KBM-7 (cell line): Measurements from ENCODE around the gene ZFP36L1.

Experiments
- DNase-seq: peaks from one replicate; pipeline ENCODE4 v3.0.0-alpha.2; 2015
- in situ Hi-C: fragments of 300-500 bp; cut with MboI; formaldehyde crosslinking; loops from 2 replicates; pipeline ENCODE4 v1.14.3; 2020; ENCODE audit warnings: low sequenced_read_pairs, low pct_unique_long_range_greater_than_20kb, mixed read lengths

ZFP36L1 gene

DNA sequence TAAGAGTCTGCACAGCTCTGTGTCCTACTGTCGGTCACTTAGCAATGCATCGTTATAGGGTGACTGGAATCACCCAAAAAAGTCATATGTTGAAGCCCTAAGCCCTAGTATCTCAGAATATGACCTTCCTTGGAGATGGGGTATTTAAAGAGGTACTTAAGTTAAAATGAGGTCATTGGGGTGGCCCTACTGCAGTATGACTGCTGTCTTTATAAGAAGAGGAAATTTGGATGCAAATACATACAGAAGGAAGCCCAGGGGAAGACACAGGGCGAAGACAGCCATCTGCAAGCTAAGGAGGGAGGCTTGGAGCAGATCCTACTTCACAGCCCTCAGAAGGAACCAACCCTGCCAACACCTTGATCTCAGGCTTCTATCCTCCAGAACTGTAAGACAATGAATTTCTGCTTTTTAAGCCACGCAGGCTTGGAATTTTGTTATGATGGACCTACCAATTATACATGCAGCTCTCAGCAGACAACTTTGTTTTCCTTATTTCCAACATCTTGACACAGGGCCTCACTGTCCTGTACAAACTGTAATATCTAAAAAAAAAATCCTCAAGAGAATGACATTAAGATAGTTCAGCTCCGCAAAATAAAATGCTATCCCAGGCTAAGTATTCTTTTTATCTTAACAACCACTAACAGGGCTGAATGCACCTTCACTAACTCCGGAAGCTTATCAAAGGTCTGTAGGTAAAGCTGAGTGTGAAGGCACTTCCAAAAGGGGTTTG, 40.4 kb downstream of the ZFP36L1 start:
- no peak for DNase-seq
- in situ Hi-C loops = no loop called here

DNA sequence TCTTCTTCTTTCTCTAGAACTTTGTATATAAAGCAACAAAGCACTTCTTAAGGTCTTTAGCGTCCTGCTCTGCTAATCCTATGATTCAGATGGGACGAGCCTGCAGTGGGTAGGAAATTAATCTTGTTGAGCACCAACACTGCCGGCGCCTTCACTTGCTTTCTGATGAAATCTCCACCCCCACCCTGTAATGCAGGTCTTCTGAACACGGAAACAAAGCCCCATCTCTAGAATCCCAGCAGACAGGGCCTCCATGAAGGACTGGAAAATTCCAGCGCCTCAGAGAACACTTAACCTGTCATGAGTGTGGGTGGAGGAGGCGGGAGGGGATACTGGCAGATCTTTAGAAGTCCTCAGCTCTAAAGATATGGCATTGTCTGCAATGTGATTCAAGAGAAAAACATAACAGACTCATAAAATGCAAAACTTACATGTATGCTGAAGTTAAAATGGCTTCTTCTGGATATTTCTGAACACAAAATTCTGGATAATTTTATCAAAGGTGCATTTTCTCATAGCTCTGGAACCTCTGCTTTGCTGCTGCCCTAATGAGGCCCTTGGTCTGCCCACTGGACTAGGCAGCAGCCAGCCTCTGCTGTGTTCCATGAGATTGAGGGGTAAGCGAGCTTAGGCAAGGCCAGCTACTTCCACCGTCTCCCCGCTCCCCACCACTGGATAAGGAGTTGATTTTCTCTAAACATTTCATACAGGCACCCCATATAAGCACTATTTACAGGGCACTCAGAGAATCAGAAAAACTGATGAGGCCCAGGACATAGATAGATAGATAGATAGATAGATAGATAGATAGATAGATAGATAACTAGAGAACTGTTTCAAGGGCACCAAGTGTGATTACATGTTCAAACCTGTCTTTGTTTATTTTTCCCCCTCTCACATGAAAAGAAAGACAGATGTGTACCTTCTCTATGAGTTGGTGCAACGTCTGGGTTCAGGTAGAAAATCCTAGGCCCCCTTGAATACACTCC, 43.1 kb downstream of the ZFP36L1 start:
- no peak for DNase-seq
- in situ Hi-C loops = no loop called here

DNA sequence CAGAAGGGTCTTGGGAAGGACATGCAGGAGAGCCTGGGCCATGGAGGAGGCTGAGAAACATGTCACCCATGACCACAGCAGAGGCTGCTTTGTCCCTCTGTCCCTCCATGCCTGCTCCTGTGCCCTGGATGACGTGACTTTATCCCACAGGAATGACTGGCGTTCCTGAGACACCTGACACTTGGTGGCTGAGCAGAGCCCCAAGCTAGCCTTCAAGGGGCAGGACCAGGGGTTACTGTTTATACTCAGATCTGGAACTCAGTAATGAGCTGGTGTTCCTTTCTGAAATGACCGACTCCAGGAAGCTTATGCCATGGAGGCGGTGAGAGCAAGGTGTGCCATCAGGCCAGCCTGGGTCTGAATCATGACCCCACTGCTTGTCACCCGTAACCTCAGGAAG, 44.2 kb downstream of the ZFP36L1 start:
- in situ Hi-C loops = no loop called here
- no peak for DNase-seq

DNA sequence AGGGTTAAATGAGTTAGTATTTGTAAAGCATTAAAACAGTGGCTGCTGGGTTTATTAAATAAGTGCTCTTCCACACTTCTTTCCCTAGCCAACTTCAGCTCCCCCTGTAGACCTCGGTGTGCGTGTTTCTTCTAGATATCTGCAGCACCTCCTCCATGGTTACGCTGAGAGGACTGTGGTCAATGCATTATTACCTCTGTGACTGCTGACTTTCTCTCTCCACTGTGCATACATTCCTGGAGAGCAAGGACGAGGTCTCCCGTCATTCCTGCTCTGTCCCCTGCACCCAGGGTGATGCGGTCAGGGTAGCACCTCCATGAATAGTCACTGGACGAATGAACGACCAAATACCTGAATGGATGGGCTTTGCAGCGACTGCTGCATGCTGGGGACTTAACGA, 44.6 kb downstream of the ZFP36L1 start:
- in situ Hi-C loops = no loop called here
- no peak for DNase-seq

DNA sequence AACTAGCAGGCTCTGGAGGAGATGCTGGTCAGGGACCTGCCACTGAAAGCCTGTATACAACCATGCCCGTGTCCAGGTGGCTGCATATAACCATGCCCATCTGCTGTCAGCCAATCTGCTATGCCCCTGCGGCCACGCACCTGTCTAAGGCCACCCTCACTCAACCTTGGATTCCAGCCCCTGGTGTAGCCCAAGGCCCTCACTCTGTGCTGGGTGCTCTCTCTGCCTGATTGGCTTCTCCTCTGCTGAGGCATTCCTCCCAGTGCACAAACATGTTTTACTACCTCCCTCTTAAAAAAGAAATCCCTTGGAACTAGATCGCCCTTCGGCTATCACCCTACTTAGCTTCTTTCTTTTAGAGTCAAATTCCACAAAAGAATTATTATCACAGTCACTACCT, 45.5 kb downstream of the ZFP36L1 start:
- in situ Hi-C loops = no loop called here
- no peak for DNase-seq

DNA sequence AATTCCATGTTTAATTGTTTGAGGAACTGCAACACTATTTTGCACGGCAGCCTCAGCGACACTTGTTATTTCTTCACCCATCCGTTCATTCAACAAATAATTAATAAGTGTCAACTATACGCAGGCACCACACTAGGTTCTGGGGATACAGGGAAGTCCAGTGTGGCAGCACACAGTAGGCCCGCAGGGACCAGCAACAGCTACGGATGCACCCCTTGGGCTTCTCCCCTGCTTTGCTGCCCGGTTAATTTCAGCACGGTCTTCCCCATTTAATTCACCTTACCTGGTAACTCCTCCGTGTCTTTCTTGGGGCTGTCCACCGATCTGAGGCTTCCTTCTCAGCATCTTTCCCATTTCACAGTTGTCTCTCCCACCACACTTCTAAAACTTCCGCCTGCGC, 48.3 kb downstream of the ZFP36L1 start:
- no peak for DNase-seq

DNA sequence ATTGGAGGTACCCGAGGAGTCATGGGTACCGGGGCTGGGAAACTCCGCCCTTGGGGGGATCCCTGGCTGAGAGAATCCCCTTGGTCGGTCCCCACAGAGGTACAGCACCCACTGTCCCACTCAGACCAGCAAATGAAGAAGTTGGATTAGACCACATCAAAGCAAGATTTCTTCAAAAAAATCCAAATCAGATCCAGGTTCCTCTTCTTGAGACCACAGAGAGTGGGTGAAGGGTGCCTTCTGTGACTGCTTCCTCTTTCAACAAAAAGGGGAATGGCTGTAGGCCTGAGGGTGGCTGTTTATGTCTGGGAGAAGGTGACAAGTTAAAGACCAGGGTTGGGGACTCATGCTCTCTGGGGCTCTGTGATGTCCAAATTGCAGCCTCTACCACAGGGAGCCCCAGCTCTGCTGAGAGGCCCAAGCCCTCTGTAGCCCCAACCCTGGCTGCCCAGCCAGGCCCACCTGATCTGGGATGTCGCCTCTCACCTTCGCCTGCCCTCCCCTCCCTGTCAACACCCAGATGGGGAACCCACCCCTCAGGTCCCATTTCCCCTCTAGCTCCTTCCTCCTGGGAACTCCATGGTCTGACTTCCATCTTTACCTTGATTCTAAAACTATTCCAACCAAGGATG, 50.9 kb downstream of the ZFP36L1 start:
- in situ Hi-C loops = no loop called here
- DNase-seq = peak; percentile 95

More for the DNA sequence above, 48.3 kb downstream of the ZFP36L1 start:
- in situ Hi-C loops = no loop called here

DNA sequence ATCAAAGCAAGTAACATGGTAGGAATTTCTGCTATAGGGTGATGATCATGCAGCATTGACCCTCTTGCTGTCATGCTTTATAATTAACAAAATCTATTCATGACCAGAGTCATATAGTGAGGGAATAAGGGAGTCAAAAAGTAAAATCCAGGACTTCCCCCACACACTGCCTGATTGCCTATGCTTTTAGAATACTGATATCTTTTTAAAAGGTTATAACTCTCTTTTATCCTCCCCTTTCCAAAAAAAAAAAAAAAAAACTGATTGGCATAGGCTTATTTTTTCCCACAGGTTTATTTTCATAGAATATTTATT, 51.4 kb downstream of the ZFP36L1 start:
- in situ Hi-C loops = no loop called here

DNA sequence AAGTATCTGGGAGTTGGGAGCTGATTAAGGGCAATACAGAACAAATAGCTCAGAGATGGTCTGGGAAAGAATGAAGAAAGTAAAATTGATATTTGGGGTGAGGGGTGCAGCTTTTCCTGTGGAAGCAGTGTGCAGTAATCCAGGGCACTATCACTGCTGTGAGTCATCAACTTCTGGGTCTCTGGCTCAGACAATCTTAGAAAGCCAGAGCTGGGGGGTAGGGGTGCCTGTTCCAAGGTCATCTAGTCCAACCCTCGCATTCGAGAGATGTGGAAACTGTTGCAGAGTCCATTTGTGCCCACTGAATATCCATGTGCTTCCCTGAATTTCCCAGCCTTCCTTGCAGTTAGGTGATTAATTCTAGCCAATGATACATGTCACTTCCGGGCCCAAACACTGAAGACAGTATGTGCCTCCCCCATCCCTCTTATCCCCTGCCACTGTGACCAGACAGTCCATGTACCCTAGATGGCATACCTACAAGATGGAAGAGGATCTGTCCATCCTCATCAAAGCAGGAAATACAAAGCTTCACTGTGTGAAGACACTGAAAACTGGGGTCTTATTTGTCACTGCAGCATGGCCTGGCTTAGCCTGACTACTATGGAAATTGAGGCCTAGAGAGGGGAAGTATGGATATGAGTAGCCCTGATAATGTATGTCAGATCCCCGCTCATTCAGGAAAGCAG, 51.9 kb downstream of the ZFP36L1 start:
- in situ Hi-C loops = no loop called here
- no peak for DNase-seq

More for the DNA sequence above, 51.4 kb downstream of the ZFP36L1 start:
- DNase-seq = no peak

DNA sequence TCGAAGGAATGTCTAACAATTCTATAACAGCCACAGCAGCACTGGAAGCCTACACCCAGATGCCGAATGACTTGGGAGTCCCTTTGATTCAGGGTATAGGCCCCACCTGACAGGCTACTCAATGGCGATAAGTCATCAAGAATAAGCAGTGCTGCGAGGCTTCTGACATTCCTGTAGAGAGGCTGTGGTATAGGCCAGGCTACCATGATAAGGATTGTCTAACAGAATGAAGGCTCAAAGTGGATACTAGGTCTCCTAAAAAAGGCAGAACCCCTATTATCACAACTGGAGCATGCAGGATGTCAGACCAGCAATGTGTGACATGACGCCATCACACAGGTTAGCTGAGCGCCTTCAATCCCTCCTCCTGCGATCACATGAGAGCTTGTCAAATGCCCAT, 53.2 kb downstream of the ZFP36L1 start:
- in situ Hi-C loops = no loop called here
- no peak for DNase-seq

DNA sequence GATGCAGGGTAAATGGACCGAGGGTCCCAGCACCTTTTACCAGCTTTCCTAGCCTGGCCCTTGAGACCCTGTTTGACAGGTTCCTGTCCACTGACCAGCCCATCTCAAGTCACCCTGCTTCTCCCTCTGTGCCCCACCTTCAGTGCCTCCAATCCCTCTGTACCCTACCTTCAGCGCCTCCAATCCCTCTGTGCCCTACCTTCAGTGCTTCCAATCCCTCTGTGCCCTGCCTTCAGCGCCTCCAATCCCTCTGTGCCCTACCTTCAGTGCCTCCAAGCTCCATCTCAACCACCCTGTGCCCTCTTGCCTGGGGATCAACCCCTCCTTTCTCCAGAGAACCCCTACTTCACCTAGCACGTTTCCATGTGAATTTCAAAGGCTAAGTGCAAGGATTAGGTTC, 54.3 kb downstream of the ZFP36L1 start:
- in situ Hi-C loops = no loop called here
- no peak for DNase-seq
